Retinal pigment epithelial cell (primary cell): ENCODE data around the gene SYNE2.

Experiments used
- DNase-seq: peaks from one replicate; pipeline ENCODE4 v3.0.0-alpha.2; 2010; ENCODE audit warnings: low read depth
- H3K4me3 ChIP-seq: 2 replicates; pipeline ENCODE4 v1.5.1; 2011; ENCODE audit warnings: mild to moderate bottlenecking, low read length, control low read depth, moderate library complexity
- TF ChIP-seq, protein P1 (sequence below): conservative IDR thresholded peaks from 2 replicates; pipeline ENCODE4 v1.5.1; 2011; ENCODE audit warnings: low read depth, low read length, control low read depth, inconsistent platforms

Gene SYNE2

DNA sequence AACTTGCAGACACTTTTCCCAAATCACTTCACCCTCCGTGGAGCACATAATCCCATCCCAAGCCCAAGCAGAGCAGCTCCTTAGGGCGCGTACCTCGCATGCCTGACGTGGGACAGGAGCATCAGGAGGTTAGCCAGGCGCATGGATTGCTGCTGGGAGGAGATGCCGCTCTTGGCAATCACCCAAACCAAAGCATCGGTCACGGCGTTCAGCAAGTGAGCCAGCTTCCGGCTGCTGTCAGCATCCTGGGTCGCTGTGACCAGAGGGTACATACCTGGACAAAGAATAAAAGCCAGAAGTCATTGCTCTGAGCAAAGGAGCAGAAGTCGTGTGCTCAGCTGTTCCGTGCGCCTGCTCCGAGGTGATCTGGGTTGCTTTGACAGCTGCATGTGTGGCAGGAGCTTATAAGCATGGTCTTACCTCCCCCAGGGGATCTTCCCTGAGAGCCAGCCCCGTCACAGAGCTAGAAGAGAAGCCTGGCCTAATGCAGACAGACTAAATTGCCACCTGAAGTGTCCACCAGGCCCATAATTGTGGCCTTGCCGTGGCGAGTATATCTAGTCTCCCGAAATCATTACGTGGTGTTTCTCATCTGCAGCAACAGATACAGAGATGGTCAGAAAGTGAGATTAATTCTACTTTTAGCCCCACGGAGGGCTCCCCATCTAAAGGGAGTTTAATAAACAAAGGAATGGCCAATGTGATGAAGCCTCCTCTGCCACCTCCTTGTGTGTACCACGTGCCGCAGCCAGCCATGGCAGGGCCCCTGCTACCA lies 382.3 kb downstream of the SYNE2 start:
- DNase-seq: no peak
- no peak overlapping the region for H3K4me3 ChIP-seq
- TF ChIP-seq, protein P1, sequence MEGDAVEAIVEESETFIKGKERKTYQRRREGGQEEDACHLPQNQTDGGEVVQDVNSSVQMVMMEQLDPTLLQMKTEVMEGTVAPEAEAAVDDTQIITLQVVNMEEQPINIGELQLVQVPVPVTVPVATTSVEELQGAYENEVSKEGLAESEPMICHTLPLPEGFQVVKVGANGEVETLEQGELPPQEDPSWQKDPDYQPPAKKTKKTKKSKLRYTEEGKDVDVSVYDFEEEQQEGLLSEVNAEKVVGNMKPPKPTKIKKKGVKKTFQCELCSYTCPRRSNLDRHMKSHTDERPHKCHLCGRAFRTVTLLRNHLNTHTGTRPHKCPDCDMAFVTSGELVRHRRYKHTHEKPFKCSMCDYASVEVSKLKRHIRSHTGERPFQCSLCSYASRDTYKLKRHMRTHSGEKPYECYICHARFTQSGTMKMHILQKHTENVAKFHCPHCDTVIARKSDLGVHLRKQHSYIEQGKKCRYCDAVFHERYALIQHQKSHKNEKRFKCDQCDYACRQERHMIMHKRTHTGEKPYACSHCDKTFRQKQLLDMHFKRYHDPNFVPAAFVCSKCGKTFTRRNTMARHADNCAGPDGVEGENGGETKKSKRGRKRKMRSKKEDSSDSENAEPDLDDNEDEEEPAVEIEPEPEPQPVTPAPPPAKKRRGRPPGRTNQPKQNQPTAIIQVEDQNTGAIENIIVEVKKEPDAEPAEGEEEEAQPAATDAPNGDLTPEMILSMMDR: no peak

DNA sequence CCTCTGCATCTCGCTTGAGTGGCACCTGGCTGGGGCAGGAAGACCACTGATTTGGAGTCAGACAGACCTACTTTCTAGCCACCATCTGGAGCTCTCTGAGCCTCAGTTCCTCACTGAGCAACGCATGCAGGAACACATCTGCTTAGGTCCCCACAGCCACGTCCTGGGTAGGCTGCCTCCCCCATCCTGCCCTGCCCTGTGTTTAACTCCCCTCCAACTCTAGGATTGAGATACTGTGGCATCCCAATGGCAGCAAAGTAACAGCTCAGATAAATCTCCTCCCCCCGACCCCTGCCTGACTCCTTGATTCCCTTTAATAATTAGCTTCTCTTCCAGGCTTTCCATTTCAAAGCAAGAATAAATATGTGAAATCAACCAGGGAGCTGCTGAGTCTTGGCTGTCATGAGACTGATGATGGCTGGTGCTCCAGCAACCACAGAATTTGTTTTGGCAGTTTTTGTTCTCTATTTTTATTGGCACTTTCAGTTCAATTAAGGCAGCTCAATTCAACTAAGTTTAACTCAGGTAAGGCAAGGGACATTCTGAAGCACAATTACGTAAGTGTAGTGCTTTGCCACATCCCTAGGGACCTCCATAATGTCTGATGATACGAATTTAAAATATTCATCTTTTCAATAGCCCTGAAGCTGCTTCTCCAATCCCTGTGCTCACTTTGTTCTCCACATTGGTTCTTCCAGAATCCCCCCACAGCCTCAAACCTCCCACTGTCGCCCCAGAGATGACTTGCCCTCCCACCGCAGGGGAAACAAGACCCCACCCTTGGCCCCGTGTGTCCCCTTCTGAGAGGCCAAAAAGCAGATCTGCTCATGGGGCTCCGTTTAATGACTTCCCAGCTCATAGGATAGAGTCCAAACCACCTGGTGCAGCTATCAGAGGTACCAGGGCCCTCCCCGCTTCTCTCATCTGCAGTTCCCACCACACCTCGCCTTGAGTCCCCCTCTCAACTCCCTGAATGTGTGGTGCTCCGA lies 383.1 kb downstream of the SYNE2 start:
- TF ChIP-seq, protein P1: no peak
- H3K4me3 ChIP-seq: no peak overlapping the region
- DNase-seq: no peak

DNA sequence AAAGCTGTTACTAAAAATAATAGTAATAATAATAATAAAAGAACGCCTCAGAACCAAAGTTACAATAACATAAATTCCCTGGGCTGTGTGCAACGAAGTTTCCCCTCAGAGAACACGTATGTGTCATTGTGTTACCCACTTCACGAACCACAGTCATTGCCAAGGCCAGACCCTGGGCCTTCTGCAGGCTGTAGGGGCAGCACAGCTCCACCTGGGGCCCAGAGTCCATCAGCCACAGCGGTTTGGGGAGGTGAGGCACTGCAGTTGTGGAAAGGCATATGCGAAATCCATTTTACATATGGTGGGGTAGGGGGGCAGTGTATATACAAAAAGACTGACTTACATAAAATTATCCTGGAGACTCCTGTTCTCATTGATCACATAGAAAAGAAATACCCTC lies 385.2 kb downstream of the SYNE2 start:
- TF ChIP-seq, protein P1: no peak
- DNase-seq: no peak

DNA sequence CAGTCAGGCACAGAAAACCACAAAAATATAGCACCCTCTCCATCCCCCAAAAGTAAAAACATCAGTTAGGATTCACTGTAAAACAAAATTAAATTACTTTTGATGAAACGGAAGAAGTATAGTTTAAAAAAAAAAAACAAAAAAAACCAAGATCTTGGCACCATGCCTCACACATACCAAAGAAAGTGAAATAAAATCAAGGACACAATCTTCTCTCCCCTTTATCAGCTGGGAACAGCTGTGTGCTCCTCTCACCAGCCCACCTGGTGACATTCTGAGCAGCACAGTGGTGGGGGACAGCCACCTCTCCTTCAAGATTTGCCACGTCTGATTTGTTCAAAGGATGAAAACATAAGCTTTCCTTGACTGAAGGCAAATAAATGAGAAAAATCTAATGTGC lies 385.8 kb downstream of the SYNE2 start:
- no peak for DNase-seq
- no peak overlapping the region for H3K4me3 ChIP-seq
- TF ChIP-seq, protein P1: no peak

More for the DNA sequence above, 385.2 kb downstream of the SYNE2 start:
- H3K4me3 ChIP-seq: no peak overlapping the region

DNA sequence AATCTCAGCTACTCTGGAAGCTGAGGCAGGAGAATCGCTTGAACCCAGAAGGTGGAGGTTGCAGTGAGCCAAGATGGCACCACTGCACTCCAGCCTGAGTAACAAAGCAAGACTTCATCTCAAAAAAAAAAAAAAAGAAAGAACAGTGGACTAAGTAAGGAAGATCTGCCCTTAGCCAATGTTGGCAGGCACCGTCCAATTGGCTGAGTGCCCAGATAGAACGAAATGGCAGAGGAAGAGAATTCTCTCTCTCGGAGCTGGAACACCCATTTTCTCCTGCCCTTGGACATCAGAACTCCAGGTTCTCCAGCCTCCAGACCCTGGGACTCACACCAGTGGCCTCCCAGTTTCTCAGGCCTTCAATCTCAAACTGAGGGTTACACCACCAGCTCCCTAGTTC lies 391.5 kb downstream of the SYNE2 start:
- no peak for DNase-seq
- TF ChIP-seq, protein P1: no peak
- no peak overlapping the region for H3K4me3 ChIP-seq

DNA sequence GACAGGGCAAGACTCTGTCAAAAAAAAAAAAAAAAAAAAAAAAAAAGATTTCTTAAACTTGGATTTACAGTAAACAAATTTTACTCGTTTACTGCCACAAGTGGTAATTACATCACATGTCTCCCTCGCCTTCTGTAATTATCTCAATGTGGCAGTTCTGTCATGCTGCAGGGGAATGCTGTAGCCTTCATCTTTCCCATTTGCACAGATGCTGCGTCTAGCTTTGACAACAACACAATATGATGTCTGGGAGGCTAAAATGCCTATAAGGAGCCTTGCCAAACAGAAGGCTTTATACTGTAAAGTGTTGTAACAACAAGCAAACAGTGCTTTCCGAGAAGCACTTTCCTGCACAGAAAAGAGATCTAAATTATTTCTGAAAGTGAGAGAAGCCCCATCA lies 392.7 kb downstream of the SYNE2 start:
- no peak for DNase-seq
- TF ChIP-seq, protein P1: no peak
- no peak overlapping the region for H3K4me3 ChIP-seq
